ENCODE measurements around the gene BLM.

GRCh38 chr15:90691369-90691768, 25.8 kb upstream of the BLM start:
- no peak for TF ChIP-seq CEBPB (IDR thresholded peaks at IDR 0.05)
- no peak for TF ChIP-seq CTCF (IDR thresholded peaks at IDR 0.05)
- no peak for TF ChIP-seq POLR2A (IDR thresholded peaks at IDR 0.05; ENCODE audit: low read length)
- TF ChIP-seq E2F6 (IDR thresholded peaks at IDR 0.05; ENCODE audit: borderline replicate concordance, low read depth) = no peak
- no peak for TF ChIP-seq CBX8 (IDR thresholded peaks at IDR 0.05)
- TF ChIP-seq RARB (CRISPR knock-in tag; IDR thresholded peaks at IDR 0.05) = no peak
- TF ChIP-seq HOXA7 (CRISPR knock-in tag; IDR thresholded peaks at IDR 0.05) = no peak
- TF ChIP-seq ELK1 (IDR thresholded peaks at IDR 0.05; ENCODE audit: low read depth, low read length) = no peak
